C4-2B (cell line): Measurements from ENCODE around the gene NCOA1.

ENCODE experiments used
- H3K27ac ChIP-seq: fragments of 450-650 bp; 2 replicates; pipeline ENCODE4 v1.5.1; 2017
- ZFX ChIP-seq: fragments of 450-650 bp; IDR thresholded peaks from 2 replicates; pipeline ENCODE4 v1.6.1; 2017
- TF ChIP-seq, protein P1 (sequence below): fragments of 450-650 bp; conservative IDR thresholded peaks from 2 replicates; pipeline ENCODE4 v1.5.1; 2017; ENCODE audit warnings: mild to moderate bottlenecking

NCOA1 gene

DNA sequence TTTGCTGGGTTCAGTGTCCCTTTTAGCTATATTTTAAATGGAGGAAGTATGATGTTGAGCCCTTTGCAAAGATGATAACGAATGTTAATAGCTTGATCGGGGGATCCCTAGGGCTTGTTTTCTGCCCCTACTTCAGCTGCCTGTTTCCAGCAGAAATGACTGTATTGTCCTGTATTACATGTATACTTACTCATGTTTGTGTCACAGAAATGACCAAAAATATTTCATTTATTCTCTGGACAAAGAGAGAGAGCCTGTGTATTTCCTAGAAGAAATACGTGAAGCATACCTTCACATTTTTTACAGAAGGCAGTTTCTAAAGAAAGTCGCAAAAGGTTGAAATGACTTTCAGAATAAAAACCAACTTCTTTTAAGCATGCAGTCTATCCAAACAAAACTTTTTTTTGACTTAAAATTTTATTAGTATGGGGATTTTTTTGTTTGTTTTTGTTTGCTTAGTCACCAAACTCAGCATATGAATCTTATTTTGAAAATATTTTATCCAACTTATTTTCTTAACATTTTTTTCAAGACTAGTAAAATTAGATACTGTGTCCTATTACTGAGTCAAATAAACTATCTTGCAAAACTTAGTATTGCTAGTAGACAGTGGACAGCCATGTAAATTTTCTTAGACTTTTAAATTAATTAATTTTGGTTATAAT lies 233.2 kb downstream of the NCOA1 start:
- H3K27ac ChIP-seq = no peak overlapping the region
- TF ChIP-seq, protein P1, sequence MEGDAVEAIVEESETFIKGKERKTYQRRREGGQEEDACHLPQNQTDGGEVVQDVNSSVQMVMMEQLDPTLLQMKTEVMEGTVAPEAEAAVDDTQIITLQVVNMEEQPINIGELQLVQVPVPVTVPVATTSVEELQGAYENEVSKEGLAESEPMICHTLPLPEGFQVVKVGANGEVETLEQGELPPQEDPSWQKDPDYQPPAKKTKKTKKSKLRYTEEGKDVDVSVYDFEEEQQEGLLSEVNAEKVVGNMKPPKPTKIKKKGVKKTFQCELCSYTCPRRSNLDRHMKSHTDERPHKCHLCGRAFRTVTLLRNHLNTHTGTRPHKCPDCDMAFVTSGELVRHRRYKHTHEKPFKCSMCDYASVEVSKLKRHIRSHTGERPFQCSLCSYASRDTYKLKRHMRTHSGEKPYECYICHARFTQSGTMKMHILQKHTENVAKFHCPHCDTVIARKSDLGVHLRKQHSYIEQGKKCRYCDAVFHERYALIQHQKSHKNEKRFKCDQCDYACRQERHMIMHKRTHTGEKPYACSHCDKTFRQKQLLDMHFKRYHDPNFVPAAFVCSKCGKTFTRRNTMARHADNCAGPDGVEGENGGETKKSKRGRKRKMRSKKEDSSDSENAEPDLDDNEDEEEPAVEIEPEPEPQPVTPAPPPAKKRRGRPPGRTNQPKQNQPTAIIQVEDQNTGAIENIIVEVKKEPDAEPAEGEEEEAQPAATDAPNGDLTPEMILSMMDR = no peak
- TF ChIP-seq ZFX = no peak

DNA sequence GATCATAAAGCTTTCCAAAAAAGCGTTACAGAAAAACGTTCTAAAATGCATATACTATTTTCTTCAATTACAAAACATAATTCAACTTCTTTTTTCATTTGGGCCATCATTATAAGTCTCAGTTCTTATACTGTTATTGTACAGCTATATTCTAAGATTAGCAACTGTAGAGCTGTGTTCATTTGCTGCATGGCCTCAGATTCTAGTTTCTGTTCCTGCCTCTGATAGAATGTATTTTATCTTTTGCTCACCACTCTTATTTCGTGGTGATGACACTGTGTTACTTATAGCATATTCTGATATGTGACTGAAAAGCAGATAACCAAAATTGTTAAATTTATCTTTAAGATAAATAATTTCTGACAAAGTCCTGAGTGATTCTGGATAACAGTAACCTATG lies 234.9 kb downstream of the NCOA1 start:
- no peak overlapping the region for H3K27ac ChIP-seq
- TF ChIP-seq ZFX = no peak
- TF ChIP-seq, protein P1 = no peak

DNA sequence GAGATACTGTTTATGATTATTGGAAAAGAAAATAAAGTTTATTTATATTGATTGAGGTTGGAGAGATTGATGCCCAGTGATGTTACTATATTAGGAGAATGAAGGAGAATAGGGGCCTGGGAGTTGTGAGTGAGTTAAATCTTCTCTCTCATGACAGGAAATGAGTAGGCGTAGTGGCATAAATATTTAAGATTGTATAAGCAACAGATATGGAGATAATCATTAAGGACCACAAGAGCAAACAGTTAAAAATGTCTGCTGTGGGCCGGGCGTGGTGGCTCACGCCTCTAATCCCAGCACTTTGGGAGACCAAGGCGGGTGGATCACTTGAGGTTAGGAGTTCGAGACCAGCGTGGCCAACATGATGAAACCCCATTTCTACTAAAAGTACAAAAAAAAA lies 239.4 kb downstream of the NCOA1 start:
- H3K27ac ChIP-seq = no peak overlapping the region
- TF ChIP-seq, protein P1 = no peak
- no peak for TF ChIP-seq ZFX

DNA sequence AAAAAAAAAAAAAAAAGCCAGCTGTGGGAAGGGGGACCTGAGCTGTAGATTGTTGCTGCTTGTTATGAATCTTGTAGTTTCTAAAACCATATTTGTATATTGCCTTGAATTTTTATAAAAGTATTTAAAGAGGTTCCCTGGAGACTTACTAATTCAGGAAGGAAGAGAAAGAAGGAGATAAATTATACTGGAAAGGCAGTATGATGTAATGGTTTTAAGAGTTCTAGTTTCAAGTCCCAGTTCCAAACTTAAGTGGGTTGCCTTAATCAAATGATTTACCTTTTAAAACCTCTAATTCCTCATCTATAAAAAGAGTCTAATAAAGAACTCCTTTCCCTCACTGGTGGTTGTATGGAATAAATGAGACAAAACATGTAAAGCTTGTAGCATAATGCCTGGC lies 240.0 kb downstream of the NCOA1 start:
- H3K27ac ChIP-seq = no peak overlapping the region
- TF ChIP-seq ZFX = no peak
- TF ChIP-seq, protein P1 = no peak

DNA sequence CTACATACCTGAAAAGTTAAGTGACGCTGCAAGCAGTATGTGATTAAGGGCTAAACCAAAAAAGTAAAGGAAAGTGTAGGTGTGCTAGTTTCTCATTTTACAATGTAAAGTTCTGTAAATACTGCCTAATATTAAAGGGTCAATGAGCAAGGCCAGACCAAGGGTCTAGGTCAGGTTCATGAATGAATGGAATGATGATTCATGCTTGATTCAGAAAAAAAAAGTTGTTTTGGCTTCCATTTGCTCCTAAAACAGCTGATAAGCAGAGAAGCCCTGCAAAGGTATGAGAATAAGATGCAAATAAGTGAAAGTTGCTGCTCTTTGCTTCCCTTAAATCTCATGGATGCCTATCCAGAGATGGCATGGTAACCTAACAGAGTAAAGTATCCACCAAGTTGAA lies 240.9 kb downstream of the NCOA1 start:
- no peak overlapping the region for H3K27ac ChIP-seq

DNA sequence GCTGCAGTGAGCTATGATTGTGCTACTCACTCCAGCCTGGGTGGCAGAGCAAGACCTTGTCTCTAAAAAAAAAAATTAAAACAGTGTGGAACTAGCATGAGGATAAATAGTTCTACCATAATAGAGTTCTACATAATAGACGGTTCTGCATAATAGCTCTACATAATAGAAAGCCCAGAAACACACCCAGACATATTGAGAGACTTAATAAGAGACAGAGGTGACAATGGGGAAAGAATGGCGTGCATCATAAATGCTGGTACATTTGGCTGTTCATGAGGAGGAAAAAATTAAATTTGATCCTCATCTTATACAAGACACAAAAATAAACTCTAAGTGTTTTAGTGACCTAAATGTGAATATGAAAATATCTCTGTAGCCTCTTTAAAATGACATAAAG lies 243.7 kb downstream of the NCOA1 start:
- H3K27ac ChIP-seq = no peak overlapping the region
- TF ChIP-seq ZFX = no peak
- TF ChIP-seq, protein P1 = no peak

More for the DNA sequence above, 240.9 kb downstream of the NCOA1 start:
- no peak for TF ChIP-seq ZFX
- TF ChIP-seq, protein P1 = no peak

DNA sequence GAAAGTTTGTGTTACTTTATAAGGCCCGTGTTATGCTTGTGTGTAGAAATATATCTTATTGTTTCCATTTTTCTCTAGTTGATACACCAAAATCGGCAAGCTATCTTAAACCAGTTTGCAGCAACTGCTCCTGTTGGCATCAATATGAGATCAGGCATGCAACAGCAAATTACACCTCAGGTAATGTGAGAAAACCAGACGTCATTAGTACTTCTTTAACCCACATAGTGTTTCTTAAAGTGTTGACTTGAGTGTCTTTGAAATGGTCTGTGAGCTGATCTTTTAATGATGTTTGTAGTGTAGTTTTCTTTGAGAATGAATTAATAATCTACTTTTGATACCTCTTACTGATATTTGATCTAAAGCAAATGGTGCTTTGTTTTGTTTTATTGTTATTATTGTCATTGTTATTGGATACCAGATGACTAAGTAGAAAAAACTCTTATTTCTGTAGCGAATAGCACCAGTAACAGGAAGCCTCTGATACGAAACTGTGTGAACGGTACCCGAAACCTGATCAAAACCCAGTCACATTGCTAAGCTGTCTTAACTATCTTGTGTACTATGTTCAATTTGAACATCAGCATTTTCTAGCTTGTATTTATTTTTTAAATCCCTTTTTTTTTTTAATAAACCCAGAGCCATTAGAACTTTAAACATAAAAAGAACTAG lies 248.4 kb downstream of the NCOA1 start:
- no peak overlapping the region for H3K27ac ChIP-seq
- TF ChIP-seq, protein P1 = no peak
- TF ChIP-seq ZFX = no peak
